HG03439 (cell line): ENCODE measurements around the gene CDHR1.
"Not testable (repeated sequence)": the region's sequence is repeated elsewhere in the genome, so short reads cannot be mapped to it uniquely, and the experiment has no call there.

Source experiments
- ATAC-seq: cut with Tn5 transposase; IDR thresholded peaks from one replicate; pipeline ENCODE4 v1.9.1; 2021; ENCODE audit warnings: mild to moderate bottlenecking, moderate library complexity; ENCODE audit not compliant: unreplicated experiment

Gene CDHR1

GRCh38 chr10:84194424-84195043, at the start of gene CDHR1:
CDHR1 (plus strand) TSS chr10:84194537; CDS start chr10:84194761, 224 bp downstream.
- ATAC-seq: peak; percentile 82

- no peak for ATAC-seq
Observed at GRCh38 chr10:84147347-84147746, 47.0 kb upstream of the CDHR1 start.

GRCh38 chr10:84148006-84148597, 46.2 kb upstream of the CDHR1 start:
- ATAC-seq: peak; percentile 49

GRCh38 chr10:84149854-84150253, 44.5 kb upstream of the CDHR1 start:
- no peak for ATAC-seq

- ATAC-seq: no peak
Observed at GRCh38 chr10:84152769-84153168, 41.6 kb upstream of the CDHR1 start.

- no peak for ATAC-seq
Observed at GRCh38 chr10:84155521-84155920, 38.8 kb upstream of the CDHR1 start.

GRCh38 chr10:84156009-84156408, 38.3 kb upstream of the CDHR1 start:
- ATAC-seq: no peak

- no peak for ATAC-seq
Observed at GRCh38 chr10:84156768-84157167, 37.6 kb upstream of the CDHR1 start.

GRCh38 chr10:84158061-84158460, 36.3 kb upstream of the CDHR1 start:
- no peak for ATAC-seq

- ATAC-seq: no peak
Observed at GRCh38 chr10:84158550-84158949, 35.8 kb upstream of the CDHR1 start.

GRCh38 chr10:84159076-84159685, 35.2 kb upstream of the CDHR1 start:
- no peak for ATAC-seq

- ATAC-seq: no peak
Observed at GRCh38 chr10:84160663-84161362, 33.5 kb upstream of the CDHR1 start.

- ATAC-seq: no peak
Observed at GRCh38 chr10:84163996-84164395, 30.3 kb upstream of the CDHR1 start.

- no peak for ATAC-seq
Observed at GRCh38 chr10:84164442-84164841, 29.9 kb upstream of the CDHR1 start.

GRCh38 chr10:84166620-84167288, 27.6 kb upstream of the CDHR1 start:
- peak; percentile 49 for ATAC-seq

GRCh38 chr10:84167289-84167653, 27.1 kb upstream of the CDHR1 start:
- ATAC-seq: not testable (repeated sequence)

- not testable (repeated sequence) for ATAC-seq
Observed at GRCh38 chr10:84168382-84168781, 26.0 kb upstream of the CDHR1 start.

GRCh38 chr10:84171237-84171636, 23.1 kb upstream of the CDHR1 start:
- ATAC-seq: not testable (repeated sequence)

GRCh38 chr10:84171700-84172466, 22.5 kb upstream of the CDHR1 start:
- ATAC-seq: peak; percentile 18
